Endothelial cell of umbilical vein (primary cell): ENCODE results near the gene PNPLA3. TPM values are rescaled to one million over a fixed set of nuclear protein-coding genes. Genes with fewer than 3 reads are reported as not detected.

ENCODE experiments used
- BruUV-seq: library from RNA; stranded (reverse); fragments of 400-500 nt; replicated peaks from 2 replicates; lab custom pipeline; 2021; lab: Mats Ljungman, UMichigan
- CTCF ChIA-PET: fragments of 300-600, 350-600 bp; sonication (Branson Sonifier 250); formaldehyde crosslinking; loops from one replicate; lab custom pipeline; 2021; ENCODE audit warnings: antibody characterized with exemption, inconsistent platforms; lab: Charles Lee
- POLR2A ChIA-PET: fragments of 300-600, 350-600 bp; sonication (Branson Sonifier 250); formaldehyde crosslinking; loops from one replicate; lab custom pipeline; 2021; ENCODE audit warnings: antibody characterized with exemption, inconsistent platforms; lab: Charles Lee
- DNase-seq: peaks from one replicate; pipeline ENCODE4 v3.0.0-alpha.2; 2011; ENCODE audit warnings: low read depth, low spot score
- FAIRE-seq: peaks from 2 replicates; lab custom pipeline; 2011; peaks lifted over from hg19 to GRCh38; lab: Jason Lieb, UNC
- H2AFZ ChIP-seq: 2 replicates; pipeline ENCODE4 v1.6.0; 2012; ENCODE audit warnings: low read depth, low read length, control low read depth, inconsistent platforms
- H3K27ac ChIP-seq: 2 replicates; pipeline ENCODE4 v1.5.1; 2011; ENCODE audit warnings: low read depth, mild to moderate bottlenecking, control low read depth, low read length, moderate library complexity; ENCODE audit not compliant: insufficient read depth
- H3K27me3 ChIP-seq, 2 experiments: 2 replicates each; pipeline versions ENCODE4 v1.6.0 to v1.6.1; 2011; ENCODE audit warnings: low read length in 2 of 2, mixed read lengths in 1 of 2; ENCODE audit not compliant: control insufficient read depth in 2 of 2, insufficient read depth in 2 of 2
- H3K36me3 ChIP-seq, 2 experiments: 2 replicates in 1 of 2; 3 replicates in 1 of 2; pipeline ENCODE4 v1.5.1; 2011; ENCODE audit warnings: low read length in 2 of 2, mild to moderate bottlenecking in 1 of 2, moderate library complexity in 1 of 2; ENCODE audit not compliant: control insufficient read depth in 2 of 2, insufficient read depth in 2 of 2; ENCODE audit errors: extremely low read depth in 1 of 2
- H3K4me1 ChIP-seq: 3 replicates; pipeline ENCODE4 v1.5.1; 2011; ENCODE audit warnings: mild to moderate bottlenecking, low read length; ENCODE audit not compliant: control insufficient read depth, insufficient read depth; ENCODE audit errors: extremely low read depth
- H3K4me2 ChIP-seq: 2 replicates; pipeline ENCODE4 v1.6.1; 2011; ENCODE audit warnings: low read length, control low read depth, mixed read lengths; ENCODE audit not compliant: insufficient read depth
- H3K4me3 ChIP-seq, 3 experiments: fragments of 200-600 bp in 1 of 3; sonication (generic), shearing (Covaris generic) in 1 of 3; replicated peaks in 1 of 3; 2 replicates each; pipeline ENCODE4 v1.5.1; 2011 to 2016; ENCODE audit warnings: control low read depth in 3 of 3, low read length in 3 of 3, mild to moderate bottlenecking in 2 of 3, inconsistent platforms in 1 of 3, low read depth in 1 of 3, moderate library complexity in 1 of 3; ENCODE audit not compliant: insufficient read depth in 1 of 3
- H3K79me2 ChIP-seq: 2 replicates; pipeline ENCODE4 v1.6.0; 2012; ENCODE audit warnings: low read length, inconsistent platforms; ENCODE audit not compliant: control insufficient read depth, insufficient read depth
- H3K9ac ChIP-seq: replicated peaks from 2 replicates; pipeline ENCODE3; 2011; ENCODE audit warnings: low read length, control low read depth; ENCODE audit not compliant: insufficient read depth; ENCODE audit errors: extremely low read depth
- H3K9me1 ChIP-seq: replicated peaks from 3 replicates; pipeline ENCODE4 v1.6.0; 2011; ENCODE audit warnings: mild to moderate bottlenecking, low read length; ENCODE audit not compliant: control insufficient read depth, insufficient read depth; ENCODE audit errors: extremely low read depth
- H3K9me3 ChIP-seq: replicated peaks from 2 replicates; pipeline ENCODE4 v1.5.1; 2012; ENCODE audit warnings: low read length, inconsistent platforms; ENCODE audit not compliant: control insufficient read depth, insufficient read depth
- H4K20me1 ChIP-seq: replicated peaks from 2 replicates; pipeline ENCODE3; 2011; ENCODE audit warnings: mild to moderate bottlenecking, low read length; ENCODE audit not compliant: control insufficient read depth, insufficient read depth; ENCODE audit errors: extremely low read depth
- CTCF ChIP-seq, 2 donors: IDR thresholded peaks; 1 replicate in 1 of 2; 2 replicates in 1 of 2; pipeline ENCODE4 v1.5.1; 2011; ENCODE audit warnings: low read length in 2 of 2, mild to moderate bottlenecking in 2 of 2, moderate library complexity in 2 of 2, control low read depth in 1 of 2, inconsistent platforms in 1 of 2, low read depth in 1 of 2; ENCODE audit not compliant: insufficient read depth in 1 of 2; ENCODE audit errors: extremely low read depth in 1 of 2
- EZH2 ChIP-seq: IDR thresholded peaks from 2 replicates; pipeline ENCODE4 v1.6.1; 2012; ENCODE audit warnings: borderline replicate concordance, low read depth, mild to moderate bottlenecking, moderate library complexity, low read length, inconsistent platforms; ENCODE audit not compliant: severe bottlenecking
- FOS ChIP-seq: IDR thresholded peaks from 2 replicates; pipeline ENCODE4 v1.6.1; 2011; ENCODE audit warnings: mild to moderate bottlenecking, low read length, moderate library complexity, borderline replicate concordance; ENCODE audit not compliant: insufficient read depth
- GATA2 ChIP-seq: IDR thresholded peaks from 2 replicates; pipeline ENCODE4 v1.7.0; 2011; ENCODE audit warnings: low read depth, mild to moderate bottlenecking, moderate library complexity, mixed read lengths, low read length; ENCODE audit not compliant: insufficient read length, insufficient read depth
- JUN ChIP-seq: IDR thresholded peaks from 2 replicates; pipeline ENCODE4 v1.6.1; 2011; ENCODE audit warnings: borderline replicate concordance, low read depth; ENCODE audit not compliant: insufficient read length, insufficient read depth
- MAX ChIP-seq: IDR thresholded peaks from 2 replicates; pipeline ENCODE4 v1.6.1; 2011; ENCODE audit not compliant: insufficient read depth, insufficient read length
- MYC ChIP-seq: IDR thresholded peaks from one replicate; pipeline ENCODE4 v1.6.1; 2011; ENCODE audit warnings: mild to moderate bottlenecking, low read depth, low read length
- POLR2A ChIP-seq: IDR thresholded peaks from 2 replicates; pipeline ENCODE4 v1.6.1; 2012; ENCODE audit warnings: low read depth, mild to moderate bottlenecking, control low read depth, low read length
- POLR2AphosphoS5 ChIP-seq: IDR thresholded peaks from 2 replicates; pipeline ENCODE4 v1.6.1; 2012; ENCODE audit warnings: low read depth, mild to moderate bottlenecking, control low read depth, low read length, moderate library complexity; ENCODE audit not compliant: insufficient read depth
- dilution Hi-C: fragments of 300-500 bp; cut with MboI; formaldehyde crosslinking; loops from one replicate; pipeline ENCODE4 v1.15.0; 2019; ENCODE audit warnings: low sequenced_read_pairs; ENCODE audit not compliant: extremely low pct_ligation_motif_present
- intact Hi-C: fragments of 100-400 bp; cut with micrococcal nuclease; formaldehyde crosslinking; loops from one replicate; pipeline ENCODE4 v1.10.0; 2022
- polyA plus RNA-seq, 4 experiments: library from polyadenylated mRNA; depleted of rRNA in 3 of 4; stranded (reverse) in 3 of 4; unstranded in 1 of 4; fragments of >200 nt; gene quantifications; 2 replicates each; pipeline versions ENCODE4 v1.2.1 to v1.2.3, GENCODE V29; 2011 to 2012; ENCODE audit warnings: missing spikeins in 1 of 4
- total RNA-seq: library from RNA; stranded (reverse); gene quantifications from 2 replicates; pipeline ENCODE4 v1.2.3, GENCODE V29; 2021

The PNPLA3 gene
- total and polyA plus RNA-seq, 2 donors (not counting 3 experiments of a cell fraction or from before 2014, with no cell fraction given): 5.3 to 12.3 TPM

- Histone ChIP-seq H3K4me3 (no peak overlapping the region), H3K36me3 (no peaks in the 10 kb centered on the region), H3K4me2 (no peak overlapping the region), H3K4me1 (no peaks in the 10 kb centered on the region), H3K9me3 (no peaks in the 10 kb centered on the region), H3K27me3 (no peaks in the 10 kb centered on the region), H3K27ac (no peak overlapping the region), H3K79me2 (no peaks in the 10 kb centered on the region), H3K9me1 (no peaks in the 10 kb centered on the region), H3K9ac (no peak overlapping the region), H2AFZ (no peak overlapping the region), H4K20me1 (no peaks in the 10 kb centered on the region)
- TF ChIP-seq JUN (no peak), FOS (no peak), CTCF (IDR thresholded peaks at IDR 0.05; ENCODE audit: extremely low read depth in 1 of 2, insufficient read depth in 1 of 2, low read depth in 1 of 2, low read length in 2 of 2) (no peak), MAX (no peak), EZH2 (no peak), GATA2 (no peak), MYC (no peak), POLR2AphosphoS5 (no peak), POLR2A (no peak)
- BruUV-seq: no TSS peak
- DNase-seq (no peak), FAIRE-seq (no peak)
- CTCF ChIA-PET: interaction anchor here (0.9 to 5.1 kb wide), 4 partner anchors 15 to 88 kb away, joined by 3 to 36 read pairs (median 8); partner anchors contain the start of gene EFCAB6
- POLR2A ChIA-PET: interaction anchor here (0.7 kb wide), 1 partner anchor 699 kb away, joined by 5 read pairs; no protein-coding TSS in a partner anchor
- dilution Hi-C loops: no loop called here
- intact Hi-C loops: no loop called here
Observed at GRCh38 chr22:43900206-43900605, 23.4 kb upstream of the PNPLA3 start.
